AG04449 (cell line): ENCODE data around the gene WDR64.

ENCODE experiments used
- CTCF ChIA-PET: fragments of 350-600 bp; formaldehyde crosslinking; extraction: SDS; loops from one replicate; lab custom pipeline; 2021; ENCODE audit warnings: antibody characterized with exemption; lab: Yijun Ruan, JAX
- POLR2A ChIA-PET: fragments of 400-600, 350-600 bp; formaldehyde crosslinking; extraction: SDS; loops from one replicate; lab custom pipeline; 2020; ENCODE audit warnings: antibody characterized with exemption, inconsistent platforms; lab: Yijun Ruan, JAX
- DNase-seq: peaks from one replicate; pipeline ENCODE4 v3.0.0-alpha.2; 2010; ENCODE audit warnings: low read depth, low spot score
- H3K4me3 ChIP-seq: 2 replicates; pipeline ENCODE4 v1.5.1; 2011; ENCODE audit warnings: low read depth, mild to moderate bottlenecking, control low read depth, low read length
- TF ChIP-seq, protein P1 (sequence below): IDR thresholded peaks from one replicate; pipeline ENCODE4 v1.5.1; 2011; ENCODE audit warnings: mild to moderate bottlenecking, moderate library complexity, low read length, control low read depth, inconsistent platforms; ENCODE audit not compliant: insufficient read depth; ENCODE audit errors: missing control alignments

Gene WDR64

DNA sequence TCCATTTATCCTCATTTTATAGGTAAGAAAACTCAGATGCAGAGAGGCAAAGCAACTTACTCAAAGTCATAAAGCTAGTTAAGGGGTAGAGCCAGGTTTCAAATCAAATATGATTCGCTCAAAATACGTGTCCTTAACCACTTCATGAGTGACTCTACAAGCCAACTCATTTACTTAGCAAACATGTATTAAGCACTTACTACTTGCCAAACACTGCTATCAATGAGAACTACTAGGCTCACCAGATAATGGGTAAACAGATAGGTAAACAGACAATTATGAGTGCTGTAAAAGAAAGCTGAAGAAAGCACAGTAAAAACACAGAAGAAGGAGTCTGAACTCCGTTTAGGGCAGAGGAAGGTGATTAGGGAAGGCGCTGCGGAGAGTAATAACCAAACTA, 65.9 kb downstream of the WDR64 start:
- CTCF ChIA-PET = no interaction called here

DNA sequence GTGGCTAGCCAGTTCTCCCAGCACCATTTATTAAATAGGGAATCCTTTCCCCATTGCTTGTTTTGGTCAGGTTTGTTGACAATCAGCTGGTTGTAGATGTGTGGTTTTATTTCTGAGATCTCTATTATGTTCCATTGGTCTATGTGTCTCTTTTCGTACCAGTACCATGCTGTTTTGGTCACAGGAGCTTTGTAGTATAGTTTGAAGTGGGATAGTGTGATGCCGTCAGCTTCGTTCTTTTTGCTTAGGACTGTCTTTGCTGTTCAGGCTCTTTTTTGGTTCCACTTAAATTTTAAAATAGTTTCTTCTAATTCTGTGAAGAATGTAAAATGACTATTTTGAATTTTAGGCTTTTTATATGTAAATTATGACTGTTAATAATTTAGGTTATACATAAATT, 68.9 kb downstream of the WDR64 start:
- H3K4me3 ChIP-seq = no peak overlapping the region
- CTCF ChIA-PET = no interaction called here
- no peak for DNase-seq
- POLR2A ChIA-PET = no interaction called here
- TF ChIP-seq, protein P1, sequence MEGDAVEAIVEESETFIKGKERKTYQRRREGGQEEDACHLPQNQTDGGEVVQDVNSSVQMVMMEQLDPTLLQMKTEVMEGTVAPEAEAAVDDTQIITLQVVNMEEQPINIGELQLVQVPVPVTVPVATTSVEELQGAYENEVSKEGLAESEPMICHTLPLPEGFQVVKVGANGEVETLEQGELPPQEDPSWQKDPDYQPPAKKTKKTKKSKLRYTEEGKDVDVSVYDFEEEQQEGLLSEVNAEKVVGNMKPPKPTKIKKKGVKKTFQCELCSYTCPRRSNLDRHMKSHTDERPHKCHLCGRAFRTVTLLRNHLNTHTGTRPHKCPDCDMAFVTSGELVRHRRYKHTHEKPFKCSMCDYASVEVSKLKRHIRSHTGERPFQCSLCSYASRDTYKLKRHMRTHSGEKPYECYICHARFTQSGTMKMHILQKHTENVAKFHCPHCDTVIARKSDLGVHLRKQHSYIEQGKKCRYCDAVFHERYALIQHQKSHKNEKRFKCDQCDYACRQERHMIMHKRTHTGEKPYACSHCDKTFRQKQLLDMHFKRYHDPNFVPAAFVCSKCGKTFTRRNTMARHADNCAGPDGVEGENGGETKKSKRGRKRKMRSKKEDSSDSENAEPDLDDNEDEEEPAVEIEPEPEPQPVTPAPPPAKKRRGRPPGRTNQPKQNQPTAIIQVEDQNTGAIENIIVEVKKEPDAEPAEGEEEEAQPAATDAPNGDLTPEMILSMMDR = no peak

More for the DNA sequence above, 65.9 kb downstream of the WDR64 start:
- POLR2A ChIA-PET = no interaction called here
- TF ChIP-seq, protein P1 = no peak
- DNase-seq = no peak
- H3K4me3 ChIP-seq = no peak overlapping the region

DNA sequence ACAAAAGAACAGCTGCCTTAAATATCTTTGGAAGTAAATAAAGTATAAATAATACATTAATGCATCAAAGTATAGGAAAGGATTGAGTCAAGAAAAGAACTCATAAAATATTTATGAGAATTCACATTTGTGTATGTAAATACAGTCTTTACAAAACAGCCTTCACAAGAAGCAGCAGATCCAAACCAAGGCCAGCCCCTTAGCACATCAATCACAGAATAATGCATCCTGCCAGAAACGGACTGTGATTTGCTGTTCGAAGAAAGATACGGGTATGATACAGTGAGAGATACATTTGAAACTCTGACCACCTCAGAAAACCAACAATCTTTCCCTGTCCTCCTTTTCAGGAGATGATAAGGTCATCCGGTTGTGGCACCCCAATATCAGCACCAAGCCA, 70.9 kb downstream of the WDR64 start:
- no peak overlapping the region for H3K4me3 ChIP-seq
- ChIA-PET CTCF (no interaction called here), POLR2A (no interaction called here)
- no peak for DNase-seq
- TF ChIP-seq, protein P1 = no peak

DNA sequence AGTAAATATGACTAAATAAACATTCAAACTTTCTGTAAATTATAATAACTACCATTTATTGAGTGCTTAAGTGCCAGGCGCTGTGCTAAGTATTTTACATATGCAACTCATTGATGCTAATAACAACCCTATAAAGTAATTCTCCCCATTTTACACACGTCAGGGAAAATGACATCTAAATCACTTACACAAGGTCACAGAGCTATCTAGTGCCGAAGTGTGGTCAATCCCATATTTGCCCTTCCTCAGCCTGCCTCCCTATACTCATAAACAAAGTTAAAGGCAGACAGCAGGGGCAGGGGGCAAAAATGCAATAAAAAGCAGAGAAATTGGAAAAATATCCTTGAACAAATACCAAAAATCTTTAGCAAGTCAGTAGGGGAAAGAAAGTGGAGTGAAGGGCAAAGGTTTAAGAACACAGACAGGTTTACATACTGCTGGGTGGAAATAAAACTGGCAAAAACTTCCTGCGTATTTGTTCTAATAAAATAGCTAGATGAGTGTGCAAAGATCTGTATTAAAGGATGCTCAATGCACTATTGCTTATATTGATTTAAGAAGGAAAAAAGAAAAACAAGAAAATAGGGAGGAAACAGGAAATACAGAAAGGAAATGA, 72.8 kb downstream of the WDR64 start:
- H3K4me3 ChIP-seq = no peak overlapping the region
- no peak for DNase-seq
- TF ChIP-seq, protein P1 = no peak
- CTCF ChIA-PET = no interaction called here
- POLR2A ChIA-PET = no interaction called here

DNA sequence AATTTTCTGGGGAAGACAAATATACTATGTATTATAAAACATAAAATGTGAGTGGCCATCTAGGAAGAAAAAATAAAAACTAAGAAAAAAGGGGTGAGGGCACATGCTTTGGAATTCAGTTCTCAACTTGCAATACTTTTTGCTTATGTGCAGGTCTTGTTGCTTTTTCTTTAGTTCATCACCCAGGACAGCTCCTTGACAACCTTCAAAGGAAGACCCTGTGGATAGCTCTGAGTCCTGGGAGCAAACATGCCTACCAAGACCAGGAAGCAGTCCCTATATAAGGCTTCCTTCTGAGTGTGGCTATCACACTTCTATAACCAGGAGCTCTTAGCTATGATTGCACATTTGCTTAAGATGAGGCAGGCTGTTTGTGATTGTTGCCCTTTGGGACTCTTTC, 78.0 kb downstream of the WDR64 start:
- H3K4me3 ChIP-seq = no peak overlapping the region
- CTCF ChIA-PET = no interaction called here
- TF ChIP-seq, protein P1 = no peak
- POLR2A ChIA-PET = no interaction called here
- DNase-seq = no peak

DNA sequence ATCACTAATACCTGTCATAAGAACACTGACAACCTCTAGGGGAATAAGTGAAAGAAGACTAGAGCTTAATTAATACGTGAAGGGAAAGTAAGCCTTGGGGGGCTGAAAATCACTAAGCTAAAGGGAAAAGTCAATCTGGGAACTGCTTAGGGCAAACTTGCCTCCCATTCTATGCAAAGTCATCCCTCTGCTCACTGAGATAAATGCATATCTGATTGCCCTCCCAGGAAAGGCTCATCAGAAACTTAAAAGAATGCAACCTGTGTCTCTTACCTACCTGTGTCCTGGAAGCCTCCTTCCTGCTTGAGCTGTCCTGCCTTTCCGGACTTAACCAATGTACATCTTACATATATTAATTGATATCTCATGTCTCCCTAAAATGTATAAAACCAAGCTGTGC, 81.8 kb downstream of the WDR64 start:
- ChIA-PET POLR2A (no interaction called here), CTCF (no interaction called here)
- DNase-seq = no peak
- TF ChIP-seq, protein P1 = no peak
- no peak overlapping the region for H3K4me3 ChIP-seq
